AG10803 (cell line): Measurements from ENCODE around the gene IPO9.

ENCODE experiments used
- DNase-seq: peaks from one replicate; pipeline ENCODE4 v3.0.0; 2010; ENCODE audit warnings: low read depth
- H3K4me3 ChIP-seq: 2 replicates; pipeline ENCODE4 v1.5.1; 2011; ENCODE audit warnings: mild to moderate bottlenecking, low read length, control low read depth
- TF ChIP-seq, protein P1 (sequence below): conservative IDR thresholded peaks from 2 replicates; pipeline ENCODE4 v1.5.1; 2011; ENCODE audit warnings: mild to moderate bottlenecking, low read length, control low read depth, inconsistent platforms

The IPO9 gene

DNA sequence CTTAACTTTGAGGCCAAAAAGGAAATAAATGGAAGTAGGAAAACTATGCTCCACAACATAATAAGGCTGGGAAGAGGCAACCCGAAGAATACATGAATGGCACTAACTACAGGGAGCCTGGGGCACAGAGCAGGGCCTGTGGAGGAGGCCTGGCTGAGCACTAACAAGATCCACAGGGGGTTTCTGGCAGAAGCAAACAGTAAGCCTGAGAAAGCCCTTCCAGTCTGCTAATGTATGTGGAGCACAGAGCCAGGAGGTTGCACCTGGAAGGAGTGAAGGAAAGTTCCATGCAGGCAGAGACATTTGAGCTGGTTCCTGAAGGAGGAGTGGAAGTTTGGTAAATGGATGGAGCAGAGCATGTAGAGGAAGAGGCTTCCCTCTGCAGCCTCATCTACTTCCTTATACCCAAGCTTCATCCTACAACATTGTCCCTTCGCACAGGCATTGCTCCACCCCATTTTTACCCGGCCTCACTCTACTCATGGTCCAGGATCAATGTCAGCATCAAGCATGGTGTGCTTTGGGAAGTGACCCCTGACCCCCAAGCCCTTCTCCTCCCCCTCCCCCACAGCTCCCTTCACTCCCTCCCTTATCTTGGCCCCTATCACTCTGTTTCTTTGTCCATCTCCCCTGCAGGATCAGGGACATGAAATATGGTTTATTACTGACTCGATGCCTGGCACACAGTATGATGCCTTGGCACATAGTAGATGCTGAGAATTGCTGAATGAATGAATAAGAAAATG lies 83.0 kb downstream of the IPO9 start:
- TF ChIP-seq, protein P1, sequence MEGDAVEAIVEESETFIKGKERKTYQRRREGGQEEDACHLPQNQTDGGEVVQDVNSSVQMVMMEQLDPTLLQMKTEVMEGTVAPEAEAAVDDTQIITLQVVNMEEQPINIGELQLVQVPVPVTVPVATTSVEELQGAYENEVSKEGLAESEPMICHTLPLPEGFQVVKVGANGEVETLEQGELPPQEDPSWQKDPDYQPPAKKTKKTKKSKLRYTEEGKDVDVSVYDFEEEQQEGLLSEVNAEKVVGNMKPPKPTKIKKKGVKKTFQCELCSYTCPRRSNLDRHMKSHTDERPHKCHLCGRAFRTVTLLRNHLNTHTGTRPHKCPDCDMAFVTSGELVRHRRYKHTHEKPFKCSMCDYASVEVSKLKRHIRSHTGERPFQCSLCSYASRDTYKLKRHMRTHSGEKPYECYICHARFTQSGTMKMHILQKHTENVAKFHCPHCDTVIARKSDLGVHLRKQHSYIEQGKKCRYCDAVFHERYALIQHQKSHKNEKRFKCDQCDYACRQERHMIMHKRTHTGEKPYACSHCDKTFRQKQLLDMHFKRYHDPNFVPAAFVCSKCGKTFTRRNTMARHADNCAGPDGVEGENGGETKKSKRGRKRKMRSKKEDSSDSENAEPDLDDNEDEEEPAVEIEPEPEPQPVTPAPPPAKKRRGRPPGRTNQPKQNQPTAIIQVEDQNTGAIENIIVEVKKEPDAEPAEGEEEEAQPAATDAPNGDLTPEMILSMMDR = no peak
- no peak for DNase-seq
- H3K4me3 ChIP-seq = no peak overlapping the region

DNA sequence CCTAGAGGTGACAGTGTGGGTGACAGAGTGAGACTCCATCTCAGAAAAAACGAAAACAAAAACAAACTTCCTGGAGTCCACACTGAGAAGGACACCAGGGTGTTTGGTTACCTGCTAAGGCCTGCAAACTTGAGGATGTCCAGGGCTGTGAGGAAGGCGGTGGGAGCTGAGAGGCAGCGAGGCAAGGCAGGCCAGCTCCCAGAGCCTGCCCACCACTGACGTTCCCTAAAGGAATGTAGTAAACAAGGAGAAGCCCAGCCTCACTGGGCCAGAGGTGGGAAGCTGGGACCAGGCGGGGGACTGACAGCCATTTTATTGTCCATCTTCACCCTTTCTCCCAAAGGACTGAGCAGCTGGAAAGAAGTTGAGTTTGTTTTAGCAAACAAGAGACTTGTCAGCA lies 83.9 kb downstream of the IPO9 start:
- DNase-seq = no peak
- no peak overlapping the region for H3K4me3 ChIP-seq
- TF ChIP-seq, protein P1 = no peak

DNA sequence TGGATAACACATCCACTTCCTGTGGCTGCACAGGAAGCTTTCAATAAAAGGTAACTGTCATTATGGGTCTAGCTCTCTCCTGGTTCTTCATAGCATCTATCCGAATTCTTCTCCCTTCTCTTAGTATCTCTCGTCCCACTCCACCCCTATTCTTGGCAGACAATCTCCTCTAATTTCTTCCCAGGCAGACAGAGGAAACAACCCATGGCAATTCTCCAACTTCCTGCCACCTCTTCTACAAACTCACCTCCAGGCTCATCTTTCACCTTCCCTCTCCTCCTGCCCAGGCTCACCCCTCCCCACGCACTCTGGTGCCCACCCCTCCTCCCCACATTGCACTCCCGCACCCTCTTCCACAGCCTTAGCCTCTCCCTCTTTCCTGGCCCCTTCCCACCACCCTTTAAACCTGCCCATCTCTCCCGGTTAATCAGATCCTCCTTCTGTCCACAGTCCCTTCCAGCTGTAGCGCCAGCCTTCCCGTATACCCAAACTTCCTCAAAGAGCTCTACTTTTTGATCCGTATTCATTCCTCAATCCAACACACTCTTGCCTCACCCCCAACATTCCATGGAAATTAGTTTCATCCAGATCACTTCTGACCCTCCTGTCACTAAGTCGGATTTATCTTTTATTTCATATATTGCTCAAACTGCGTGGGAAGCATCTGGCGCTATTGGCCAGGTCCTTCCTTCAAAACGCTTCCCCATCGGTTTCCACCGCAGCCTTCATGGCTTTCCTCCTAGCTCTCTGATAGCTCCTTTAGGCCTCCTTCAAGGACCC lies 85.7 kb downstream of the IPO9 start:
- DNase-seq = peak; percentile 48
- no peak overlapping the region for H3K4me3 ChIP-seq
- TF ChIP-seq, protein P1 = no peak

DNA sequence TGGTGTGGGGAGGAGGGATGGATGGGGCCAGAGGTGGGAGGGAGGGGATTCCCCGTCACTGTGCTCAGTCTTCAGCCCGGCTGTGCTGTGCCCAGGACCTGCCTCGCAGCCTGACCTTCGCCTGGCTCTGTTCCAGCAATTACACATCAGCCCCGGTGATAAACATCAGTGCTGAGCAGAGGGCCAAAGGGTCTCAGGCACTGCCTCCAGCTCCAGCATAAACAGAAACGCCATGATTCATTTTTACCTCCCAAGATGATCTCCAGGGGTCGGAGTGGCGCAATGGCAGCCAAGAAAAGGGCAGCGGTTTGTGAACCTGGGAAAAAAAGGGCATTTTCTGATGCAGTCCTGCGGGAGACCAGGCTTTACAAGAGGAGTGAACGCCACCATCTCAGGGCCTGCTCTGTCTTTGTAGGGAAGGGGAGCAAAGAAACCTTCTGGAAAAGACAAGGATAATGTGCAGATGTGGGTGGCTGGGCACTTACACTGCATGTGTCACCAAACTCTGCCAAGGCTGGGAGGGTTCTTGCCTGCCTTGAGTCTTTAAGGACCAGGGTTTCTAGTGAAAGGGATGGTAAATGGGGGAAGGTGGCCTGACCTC lies 87.8 kb downstream of the IPO9 start:
- no peak overlapping the region for H3K4me3 ChIP-seq
- TF ChIP-seq, protein P1 = no peak
- DNase-seq = peak; percentile 67

DNA sequence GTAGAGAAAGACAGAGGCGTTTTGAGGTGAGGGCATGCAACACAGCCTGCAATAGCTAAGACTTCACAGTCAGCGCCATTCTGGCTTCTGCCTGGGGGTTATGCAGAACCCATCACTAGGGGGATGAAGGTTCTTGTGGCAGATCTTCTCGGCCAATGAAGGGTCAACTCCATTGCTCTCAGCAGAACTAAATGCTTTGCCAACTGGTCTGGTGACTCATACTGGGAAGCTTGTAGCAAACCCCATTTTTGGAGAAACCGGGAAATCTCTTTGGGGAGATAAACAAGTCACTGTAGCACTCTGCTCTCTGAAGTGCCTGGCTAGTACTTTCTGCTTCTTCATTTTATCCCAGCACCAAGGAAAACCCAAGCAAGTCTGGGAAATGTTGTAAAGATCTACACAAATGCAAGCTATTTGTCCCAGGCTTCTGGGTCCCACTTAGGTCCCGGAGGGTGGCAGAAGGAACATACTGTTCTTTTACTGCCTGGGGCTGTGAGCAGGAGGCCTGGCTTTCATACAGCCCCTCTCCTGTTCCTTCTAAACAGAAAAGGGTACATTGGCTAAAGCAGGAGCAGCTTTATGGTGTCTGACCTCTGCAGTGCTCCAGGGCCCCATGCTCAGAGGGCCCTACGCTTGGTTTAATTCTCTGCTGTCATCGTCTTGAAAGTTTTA lies 88.5 kb downstream of the IPO9 start:
- TF ChIP-seq, protein P1 = peak; percentile 13; the same call in 1 of the 2 replicates
- DNase-seq = peak; percentile 84
- no peak overlapping the region for H3K4me3 ChIP-seq

DNA sequence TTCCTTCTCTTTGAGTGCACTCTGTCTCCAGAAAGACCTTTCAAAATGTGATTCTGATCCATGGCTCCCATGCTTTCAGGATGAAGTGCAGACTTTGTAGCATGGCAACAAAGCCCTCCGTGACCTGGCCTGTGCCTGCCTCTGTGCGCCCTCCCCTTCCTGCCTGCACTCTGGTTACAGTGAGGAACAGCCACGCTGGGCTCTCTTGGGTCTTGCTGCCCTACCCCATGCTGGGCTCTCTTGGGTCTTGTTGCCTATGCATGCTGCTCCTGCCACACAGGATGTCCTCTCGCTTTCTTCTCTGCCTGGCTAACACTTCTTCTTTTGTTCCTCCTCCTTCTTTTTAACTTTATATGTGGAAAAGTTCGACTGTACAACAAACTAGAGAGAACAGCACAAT lies 89.4 kb downstream of the IPO9 start:
- DNase-seq = no peak
- TF ChIP-seq, protein P1 = no peak
- no peak overlapping the region for H3K4me3 ChIP-seq
